ENCODE measurements around the gene SCAMP4.

SCAMP4 gene

GRCh38 chr19:1889907-1890306 lies 15.3 kb upstream of the SCAMP4 start:
- in situ Hi-C loops (cut with HindIII; ENCODE audit: low sequenced_read_pairs): no loop called here
- DNase-seq (ENCODE audit: low read depth): no peak
- no peak overlapping the region for H3K4me3 ChIP-seq (ENCODE audit: low read depth, low read length)
- TF ChIP-seq CTCF (IDR thresholded peaks at IDR 0.05; ENCODE audit: low read depth, low read length, missing control alignments): no peak

DNA sequence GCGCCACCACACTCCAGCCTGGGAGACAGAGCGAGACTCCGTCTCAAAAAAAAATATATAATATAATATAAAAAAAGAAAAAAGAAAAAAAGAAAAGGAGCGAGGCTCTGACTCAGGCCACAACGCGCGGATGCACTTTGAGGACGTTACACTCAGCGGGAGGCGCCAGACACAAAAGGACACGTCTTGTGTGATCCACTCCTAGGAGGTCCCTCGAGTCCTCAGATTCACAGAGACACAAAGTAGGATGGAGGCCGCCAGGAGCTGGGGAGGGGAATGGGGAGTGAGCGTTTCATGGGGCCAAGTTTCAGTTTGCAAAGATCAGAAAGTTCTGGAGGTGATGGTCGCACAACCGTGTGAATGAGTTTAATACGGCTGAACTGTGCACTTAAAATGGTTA lies 11.4 kb upstream of the SCAMP4 start:
- in situ Hi-C loops (cut with HindIII; ENCODE audit: low sequenced_read_pairs): no loop called here
- TF ChIP-seq CTCF (IDR thresholded peaks at IDR 0.05; ENCODE audit: low read depth, low read length, missing control alignments): no peak
- H3K4me3 ChIP-seq (ENCODE audit: low read depth, low read length): no peak overlapping the region
- no peak for DNase-seq (ENCODE audit: low read depth)

DNA sequence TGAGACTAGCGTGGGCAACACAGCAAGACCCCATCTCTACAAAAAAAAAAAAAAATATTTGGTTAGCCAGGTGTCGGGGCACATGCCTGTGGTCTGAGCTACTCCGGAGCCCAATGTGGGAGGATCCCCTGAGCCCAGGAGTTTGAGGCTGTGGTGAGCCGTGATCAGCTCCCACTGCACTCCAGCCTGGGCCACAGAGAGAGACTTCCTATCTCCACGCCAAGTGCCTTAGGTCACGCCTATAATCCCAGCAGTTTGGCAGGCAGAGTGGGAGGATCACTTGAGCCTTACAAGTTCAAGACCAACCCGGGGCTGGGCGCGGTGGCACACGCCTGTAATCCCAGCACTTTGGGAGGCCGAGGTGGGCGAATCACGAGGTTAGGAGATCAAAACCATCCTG lies 8.7 kb upstream of the SCAMP4 start:
- no peak for DNase-seq (ENCODE audit: low read depth)
- no peak for TF ChIP-seq CTCF (IDR thresholded peaks at IDR 0.05; ENCODE audit: low read depth, low read length, missing control alignments)
- in situ Hi-C loops (cut with HindIII; ENCODE audit: low sequenced_read_pairs): no loop called here
- no peak overlapping the region for H3K4me3 ChIP-seq (ENCODE audit: low read depth, low read length)

GRCh38 chr19:1901940-1902404 lies 3.2 kb upstream of the SCAMP4 start:
- no peak for TF ChIP-seq CTCF (IDR thresholded peaks at IDR 0.05; ENCODE audit: low read depth, low read length, missing control alignments)
- in situ Hi-C loops (cut with HindIII; ENCODE audit: low sequenced_read_pairs): no loop called here
- H3K4me3 ChIP-seq (ENCODE audit: low read depth, low read length): no peak overlapping the region
- DNase-seq (ENCODE audit: low read depth): no peak

DNA sequence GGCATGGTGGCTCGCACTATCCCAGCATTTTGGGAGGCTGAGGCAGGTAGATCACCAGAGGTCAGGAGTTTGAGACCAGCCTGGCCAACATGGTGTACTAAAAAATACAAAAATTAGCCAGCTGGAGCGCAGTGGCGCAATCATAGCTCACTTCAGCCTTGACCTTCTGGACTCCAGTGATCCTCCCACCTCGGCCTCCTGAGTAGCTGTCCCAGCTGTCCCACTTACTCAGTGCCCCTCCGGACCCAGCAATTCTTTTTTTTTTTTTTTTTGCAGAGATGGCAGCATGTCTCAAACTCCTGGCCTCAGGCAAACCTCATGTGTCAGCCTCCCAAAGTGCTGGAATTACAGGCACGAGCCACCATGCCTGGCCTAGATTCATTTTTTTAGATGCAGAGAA lies 2.3 kb upstream of the SCAMP4 start:
- no peak overlapping the region for H3K4me3 ChIP-seq (ENCODE audit: low read depth, low read length)
- in situ Hi-C loops (cut with HindIII; ENCODE audit: low sequenced_read_pairs): no loop called here
- TF ChIP-seq CTCF (IDR thresholded peaks at IDR 0.05; ENCODE audit: low read depth, low read length, missing control alignments): no peak
- no peak for DNase-seq (ENCODE audit: low read depth)

GRCh38 chr19:1904860-1905109 lies 414 bp upstream of the SCAMP4 start:
- H3K4me3 ChIP-seq (ENCODE audit: low read depth, low read length): peak overlapping the region; percentile 10
- in situ Hi-C loops (cut with HindIII; ENCODE audit: low sequenced_read_pairs): no loop called here
- no peak for DNase-seq (ENCODE audit: low read depth)
- no peak for TF ChIP-seq CTCF (IDR thresholded peaks at IDR 0.05; ENCODE audit: low read depth, low read length, missing control alignments)

DNA sequence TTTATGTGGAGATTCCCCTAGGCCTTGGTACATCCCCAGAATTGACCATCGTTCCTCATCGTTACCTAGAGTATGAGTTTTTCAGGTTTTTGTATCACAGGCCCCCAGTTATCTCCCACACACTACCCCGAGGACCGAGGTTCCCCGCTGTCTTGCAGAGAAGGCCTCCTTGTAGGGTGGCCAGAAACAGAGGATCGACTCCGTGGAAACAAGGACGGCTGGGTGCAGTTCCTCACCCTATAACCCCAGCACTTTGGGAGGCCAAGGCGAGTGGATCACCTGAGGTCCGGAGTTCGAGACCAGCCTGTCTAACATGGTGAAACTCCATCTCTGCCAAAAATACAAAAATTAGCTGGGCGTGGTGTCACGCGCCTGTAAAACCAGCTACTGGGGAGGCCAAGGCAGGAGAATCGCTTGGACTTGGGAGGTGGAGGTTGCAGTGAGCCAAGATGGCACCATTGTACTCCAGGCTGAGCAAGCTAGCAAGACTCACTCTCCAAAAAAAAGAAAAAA lies 720 bp downstream of the SCAMP4 start:
- in situ Hi-C loops (cut with HindIII; ENCODE audit: low sequenced_read_pairs): no loop called here
- peak overlapping the region; percentile 61 for H3K4me3 ChIP-seq (ENCODE audit: low read depth, low read length)
- no peak for TF ChIP-seq CTCF (IDR thresholded peaks at IDR 0.05; ENCODE audit: low read depth, low read length, missing control alignments)

More for the DNA sequence above, 720 bp downstream of the SCAMP4 start:
- no peak for DNase-seq (ENCODE audit: low read depth)

Measured in astrocyte of the cerebellum (primary cell).